Measurements from ENCODE around the gene MOV10L1. TPM values are rescaled to one million over a fixed set of nuclear protein-coding genes. Genes with fewer than 3 reads are reported as not detected.

MOV10L1 gene
- total and polyA plus RNA-seq, 2 experiments from 2014 or later, result 0.73 to 1.8 TPM

DNA sequence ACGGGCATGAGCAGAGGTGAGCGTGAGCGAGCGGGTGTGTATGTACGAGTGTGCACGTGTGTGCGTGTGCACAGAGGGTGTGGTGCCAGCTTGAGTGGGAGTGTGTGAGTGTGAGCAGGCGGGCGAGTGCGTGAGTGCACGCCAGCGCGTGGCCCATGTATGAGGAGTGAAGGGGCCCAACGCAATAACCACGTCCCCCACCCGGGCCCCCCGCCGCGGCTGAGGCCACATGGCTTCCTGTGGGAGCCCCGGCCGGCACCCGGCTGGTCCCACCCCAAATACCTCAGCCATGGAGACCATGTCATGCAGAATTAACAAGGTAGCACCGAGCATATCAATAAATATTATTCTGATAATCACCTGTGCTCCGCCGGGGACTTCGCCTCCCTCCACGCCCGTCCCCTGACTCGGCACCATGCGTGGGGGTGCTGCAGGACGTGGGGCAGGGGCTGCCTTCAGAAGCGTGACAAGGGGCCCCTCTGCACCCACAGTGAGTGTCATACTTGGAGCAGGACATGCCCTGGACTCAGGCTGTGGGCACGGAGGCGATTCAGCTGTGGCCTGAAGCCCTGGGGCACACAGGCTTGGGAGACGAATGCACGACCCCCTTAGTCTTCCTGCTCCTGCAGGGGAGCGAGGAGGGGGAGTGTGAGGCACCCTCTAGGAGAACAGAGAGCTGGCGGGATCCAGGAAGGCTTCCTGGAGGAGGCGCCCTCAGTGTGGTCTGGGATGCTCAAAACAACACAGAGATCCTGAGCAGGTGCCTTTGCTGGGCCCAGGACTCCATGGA, 90.3 kb downstream of the MOV10L1 start:
- TF ChIP-seq, protein P1, sequence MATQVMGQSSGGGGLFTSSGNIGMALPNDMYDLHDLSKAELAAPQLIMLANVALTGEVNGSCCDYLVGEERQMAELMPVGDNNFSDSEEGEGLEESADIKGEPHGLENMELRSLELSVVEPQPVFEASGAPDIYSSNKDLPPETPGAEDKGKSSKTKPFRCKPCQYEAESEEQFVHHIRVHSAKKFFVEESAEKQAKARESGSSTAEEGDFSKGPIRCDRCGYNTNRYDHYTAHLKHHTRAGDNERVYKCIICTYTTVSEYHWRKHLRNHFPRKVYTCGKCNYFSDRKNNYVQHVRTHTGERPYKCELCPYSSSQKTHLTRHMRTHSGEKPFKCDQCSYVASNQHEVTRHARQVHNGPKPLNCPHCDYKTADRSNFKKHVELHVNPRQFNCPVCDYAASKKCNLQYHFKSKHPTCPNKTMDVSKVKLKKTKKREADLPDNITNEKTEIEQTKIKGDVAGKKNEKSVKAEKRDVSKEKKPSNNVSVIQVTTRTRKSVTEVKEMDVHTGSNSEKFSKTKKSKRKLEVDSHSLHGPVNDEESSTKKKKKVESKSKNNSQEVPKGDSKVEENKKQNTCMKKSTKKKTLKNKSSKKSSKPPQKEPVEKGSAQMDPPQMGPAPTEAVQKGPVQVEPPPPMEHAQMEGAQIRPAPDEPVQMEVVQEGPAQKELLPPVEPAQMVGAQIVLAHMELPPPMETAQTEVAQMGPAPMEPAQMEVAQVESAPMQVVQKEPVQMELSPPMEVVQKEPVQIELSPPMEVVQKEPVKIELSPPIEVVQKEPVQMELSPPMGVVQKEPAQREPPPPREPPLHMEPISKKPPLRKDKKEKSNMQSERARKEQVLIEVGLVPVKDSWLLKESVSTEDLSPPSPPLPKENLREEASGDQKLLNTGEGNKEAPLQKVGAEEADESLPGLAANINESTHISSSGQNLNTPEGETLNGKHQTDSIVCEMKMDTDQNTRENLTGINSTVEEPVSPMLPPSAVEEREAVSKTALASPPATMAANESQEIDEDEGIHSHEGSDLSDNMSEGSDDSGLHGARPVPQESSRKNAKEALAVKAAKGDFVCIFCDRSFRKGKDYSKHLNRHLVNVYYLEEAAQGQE (IDR thresholded peaks at IDR 0.05; ENCODE audit: unreplicated experiment), result no peak
- TF ChIP-seq EZH2 (IDR thresholded peaks at IDR 0.05; ENCODE audit: low read depth, unreplicated experiment) (no peak), JUNB (IDR thresholded peaks at IDR 0.05; ENCODE audit: unreplicated experiment) (no peak), ZNF114 (CRISPR knock-in tag; IDR thresholded peaks at IDR 0.05) (no peak), CREB1 (CRISPR knock-in tag; IDR thresholded peaks at IDR 0.05; ENCODE audit: low read depth) (no peak), POLR2AphosphoS5 (IDR thresholded peaks at IDR 0.05; ENCODE audit: low read depth) (no peak)
- TF ChIP-seq, protein P2, sequence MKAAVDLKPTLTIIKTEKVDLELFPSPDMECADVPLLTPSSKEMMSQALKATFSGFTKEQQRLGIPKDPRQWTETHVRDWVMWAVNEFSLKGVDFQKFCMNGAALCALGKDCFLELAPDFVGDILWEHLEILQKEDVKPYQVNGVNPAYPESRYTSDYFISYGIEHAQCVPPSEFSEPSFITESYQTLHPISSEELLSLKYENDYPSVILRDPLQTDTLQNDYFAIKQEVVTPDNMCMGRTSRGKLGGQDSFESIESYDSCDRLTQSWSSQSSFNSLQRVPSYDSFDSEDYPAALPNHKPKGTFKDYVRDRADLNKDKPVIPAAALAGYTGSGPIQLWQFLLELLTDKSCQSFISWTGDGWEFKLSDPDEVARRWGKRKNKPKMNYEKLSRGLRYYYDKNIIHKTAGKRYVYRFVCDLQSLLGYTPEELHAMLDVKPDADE (IDR thresholded peaks at IDR 0.05), result no peak
- H3K4me1 ChIP-seq (ENCODE audit: insufficient read depth), result peaks cover 9% of the 10 kb centered on the region
- no peaks in the 10 kb centered on the region for H3K9me2 ChIP-seq (ENCODE audit: insufficient read depth)
- no peak overlapping the region for H3K4me2 ChIP-seq
- H3K79me2 ChIP-seq (replicated peaks; ENCODE audit: insufficient read depth), result no peaks in the 10 kb centered on the region
- H3K4me3 ChIP-seq, result no peak overlapping the region
- H3F3A ChIP-seq (replicated peaks; ENCODE audit: low read depth), result no peaks in the 10 kb centered on the region
- peaks cover 9% of the 10 kb centered on the region for H3K4me1 Mint-ChIP-seq
- DNase-seq (ENCODE audit: low spot score) (no peak), ATAC-seq (no peak)
- H3K27me3 ChIP-seq (ENCODE audit: insufficient read depth), result 0 out of 2 replicates have a peak, but pooled peaks cover 10% of the 10 kb centered on the region
- H3K9me3 Mint-ChIP-seq, result no peaks in the 10 kb centered on the region
- peaks cover 4% of the 10 kb centered on the region; the same call in 1 of the 3 replicates for H3K36me3 Mint-ChIP-seq (ENCODE audit: low read depth)
- H4K20me1 ChIP-seq (replicated peaks; ENCODE audit: insufficient read depth), result no peaks in the 10 kb centered on the region
- no peak overlapping the region for H3K27ac Mint-ChIP-seq
- no peak overlapping the region for H2AFZ ChIP-seq
- H3K27me3 Mint-ChIP-seq (ENCODE audit: insufficient read depth, low read depth, poor library complexity), result peaks cover 17% of the 10 kb centered on the region
- no peak overlapping the region for H3K27ac ChIP-seq (ENCODE audit: low read depth)
- H3K36me3 ChIP-seq (ENCODE audit: insufficient read depth), result no peaks in the 10 kb centered on the region
- H3K4me3 Mint-ChIP-seq, result no peak overlapping the region; the same call in 2 of the 3 replicates

DNA sequence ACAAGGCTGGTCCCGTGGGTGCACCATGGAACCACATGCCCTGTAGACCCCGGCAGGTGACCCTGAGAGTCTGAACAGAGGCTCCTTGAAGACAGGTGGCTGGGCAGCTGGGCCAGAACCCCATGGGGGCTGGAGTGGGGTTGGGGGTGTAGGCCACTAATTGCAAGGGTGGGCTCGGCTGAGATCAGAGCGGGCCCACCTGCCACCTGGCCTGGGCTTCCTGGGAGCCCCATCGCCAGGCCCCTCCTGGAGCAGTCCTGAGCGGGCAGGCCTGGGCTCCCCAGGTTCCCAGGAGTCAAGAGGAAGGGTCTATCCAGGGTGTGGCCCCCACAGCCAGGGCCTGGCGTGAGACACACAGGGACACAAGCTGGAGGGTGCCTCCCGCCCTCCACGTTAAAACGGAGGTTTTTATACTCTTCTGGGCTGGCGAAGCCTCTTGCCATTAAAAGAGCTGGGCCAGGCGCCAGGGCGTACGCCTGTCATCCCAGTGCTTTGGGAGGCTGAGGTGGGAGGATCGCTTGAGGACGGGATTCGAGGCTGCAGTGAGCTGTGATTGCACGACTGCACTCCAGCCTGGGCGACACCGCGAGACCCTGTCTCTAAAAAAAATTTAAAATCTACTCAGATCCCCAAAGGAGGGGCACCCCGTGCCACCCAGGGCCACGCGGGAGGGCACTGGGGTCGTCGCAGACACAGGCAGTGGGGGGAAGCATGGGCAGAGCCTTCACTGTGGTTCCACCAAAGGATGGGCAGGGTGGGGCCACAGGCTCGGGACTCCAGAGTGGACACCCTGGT, 91.1 kb downstream of the MOV10L1 start:
- H4K20me1 ChIP-seq (replicated peaks; ENCODE audit: insufficient read depth), result no peaks in the 10 kb centered on the region
- no peaks in the 10 kb centered on the region for H3F3A ChIP-seq (replicated peaks; ENCODE audit: low read depth)
- H3K9me3 Mint-ChIP-seq, result no peaks in the 10 kb centered on the region
- peaks cover 9% of the 10 kb centered on the region for H3K4me1 Mint-ChIP-seq
- H2AFZ ChIP-seq, result no peak overlapping the region
- H3K4me1 ChIP-seq (ENCODE audit: insufficient read depth), result peaks cover 9% of the 10 kb centered on the region
- ATAC-seq (no peak), DNase-seq (ENCODE audit: low spot score) (no peak)
- H3K36me3 ChIP-seq (ENCODE audit: insufficient read depth), result no peaks in the 10 kb centered on the region
- H3K4me3 Mint-ChIP-seq, result no peak overlapping the region
- no peak overlapping the region for H3K4me2 ChIP-seq
- H3K27me3 Mint-ChIP-seq (ENCODE audit: insufficient read depth, low read depth, poor library complexity), result peaks cover 19% of the 10 kb centered on the region
- H3K4me3 ChIP-seq, result no peak overlapping the region
- H3K27ac Mint-ChIP-seq, result no peak overlapping the region
- no peaks in the 10 kb centered on the region for H3K9me2 ChIP-seq (ENCODE audit: insufficient read depth)
- H3K27ac ChIP-seq (ENCODE audit: low read depth), result no peak overlapping the region
- H3K36me3 Mint-ChIP-seq (ENCODE audit: low read depth), result peaks cover 4% of the 10 kb centered on the region; the same call in 1 of the 3 replicates
- 0 out of 2 replicates have a peak, but pooled peaks cover 10% of the 10 kb centered on the region for H3K27me3 ChIP-seq (ENCODE audit: insufficient read depth)
- no peaks in the 10 kb centered on the region for H3K79me2 ChIP-seq (replicated peaks; ENCODE audit: insufficient read depth)
- no peak for TF ChIP-seq POLR2AphosphoS5 (IDR thresholded peaks at IDR 0.05; ENCODE audit: low read depth)
- no peak for TF ChIP-seq CREB1 (CRISPR knock-in tag; IDR thresholded peaks at IDR 0.05; ENCODE audit: low read depth)
- TF ChIP-seq, protein P2 (IDR thresholded peaks at IDR 0.05), result no peak
- no peak for TF ChIP-seq ZNF114 (CRISPR knock-in tag; IDR thresholded peaks at IDR 0.05)
- no peak for TF ChIP-seq JUNB (IDR thresholded peaks at IDR 0.05; ENCODE audit: unreplicated experiment)
- TF ChIP-seq NANOG (IDR thresholded peaks at IDR 0.05; ENCODE audit: borderline replicate concordance), result no peak
- TF ChIP-seq, protein P3, sequence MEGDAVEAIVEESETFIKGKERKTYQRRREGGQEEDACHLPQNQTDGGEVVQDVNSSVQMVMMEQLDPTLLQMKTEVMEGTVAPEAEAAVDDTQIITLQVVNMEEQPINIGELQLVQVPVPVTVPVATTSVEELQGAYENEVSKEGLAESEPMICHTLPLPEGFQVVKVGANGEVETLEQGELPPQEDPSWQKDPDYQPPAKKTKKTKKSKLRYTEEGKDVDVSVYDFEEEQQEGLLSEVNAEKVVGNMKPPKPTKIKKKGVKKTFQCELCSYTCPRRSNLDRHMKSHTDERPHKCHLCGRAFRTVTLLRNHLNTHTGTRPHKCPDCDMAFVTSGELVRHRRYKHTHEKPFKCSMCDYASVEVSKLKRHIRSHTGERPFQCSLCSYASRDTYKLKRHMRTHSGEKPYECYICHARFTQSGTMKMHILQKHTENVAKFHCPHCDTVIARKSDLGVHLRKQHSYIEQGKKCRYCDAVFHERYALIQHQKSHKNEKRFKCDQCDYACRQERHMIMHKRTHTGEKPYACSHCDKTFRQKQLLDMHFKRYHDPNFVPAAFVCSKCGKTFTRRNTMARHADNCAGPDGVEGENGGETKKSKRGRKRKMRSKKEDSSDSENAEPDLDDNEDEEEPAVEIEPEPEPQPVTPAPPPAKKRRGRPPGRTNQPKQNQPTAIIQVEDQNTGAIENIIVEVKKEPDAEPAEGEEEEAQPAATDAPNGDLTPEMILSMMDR (conservative IDR thresholded peaks at IDR 0.05; ENCODE audit: low read depth in 2 of 2), result no peak

All from GM23338 (cell line).